HAP-1 (cell line): Measurements from ENCODE around the gene DDAH1.
"Not testable (repeated sequence)": the region's sequence is repeated elsewhere in the genome, so short reads cannot be mapped to it uniquely, and the experiment has no call there.

Source experiments
- DNase-seq, 2 experiments: peaks; one replicate each; pipeline ENCODE4 v3.0.0-alpha.2; 2016 to 2020; ENCODE audit warnings: low spot score in 2 of 2
- H3K27me3 ChIP-seq: fragments of 250-450 bp; sonication (Bioruptor Pico); 2 replicates; pipeline ENCODE4 v1.5.1; 2020; ENCODE audit warnings: low read depth, mild to moderate bottlenecking, moderate library complexity
- H3K36me3 ChIP-seq: fragments of 250-450 bp; sonication (Bioruptor Pico); replicated peaks from 2 replicates; pipeline ENCODE4 v1.5.1; 2020; ENCODE audit warnings: mild to moderate bottlenecking
- H3K4me1 ChIP-seq: fragments of 250-450 bp; sonication (Bioruptor Pico); 2 replicates; pipeline ENCODE4 v1.5.1; 2020; ENCODE audit warnings: mild to moderate bottlenecking
- H3K4me3 ChIP-seq: fragments of 250-450 bp; sonication (Bioruptor Pico); 2 replicates; pipeline ENCODE4 v1.5.1; 2020; ENCODE audit warnings: mild to moderate bottlenecking, moderate library complexity
- H3K9me3 ChIP-seq: fragments of 250-450 bp; sonication (Bioruptor Pico); 2 replicates; pipeline ENCODE4 v1.5.1; 2020; ENCODE audit warnings: mild to moderate bottlenecking, moderate library complexity
- in situ Hi-C: fragments of 300-500 bp; cut with MboI; formaldehyde crosslinking; loops from 3 replicates; pipeline ENCODE4 v1.14.3; 2020; ENCODE audit warnings: low sequenced_read_pairs, inconsistent platforms, mixed read lengths

Gene DDAH1

GRCh38 chr1:85465099-85465785, at the start of gene DDAH1:
TSS of gene DDAH1 (minus strand) at chr1:85465159. CDS start at chr1:85465045, 114 bp downstream.
- Histone ChIP-seq H3K27me3 (no peaks in the 10 kb centered on the region), H3K4me3 (peak within 1 kb of the TSS; percentile 55), H3K36me3 (no peaks in the 10 kb centered on the region), H3K9me3 (no peaks in the 10 kb centered on the region), H3K4me1 (peaks cover 46% of the 10 kb centered on the region)
- in situ Hi-C loops, result no loop called here
- DNase-seq, result peak; percentile 43 to 71

- DNase-seq, result not testable (repeated sequence)
These were observed 49.0 kb upstream of the DDAH1 start for GRCh38 chr1:85513998-85514397.

GRCh38 chr1:85504417-85504816, 39.5 kb upstream of the DDAH1 start:
- in situ Hi-C loops, result no loop called here
- DNase-seq, result no peak
- Histone ChIP-seq H3K36me3 (no peaks in the 10 kb centered on the region), H3K9me3 (no peaks in the 10 kb centered on the region), H3K4me1 (no peaks in the 10 kb centered on the region), H3K27me3 (no peaks in the 10 kb centered on the region), H3K4me3 (no peak overlapping the region)

More at GRCh38 chr1:85513998-85514397, 49.0 kb upstream of the DDAH1 start:
- H3K27me3 ChIP-seq, H3K4me1 ChIP-seq, in situ Hi-C loops, H3K36me3 ChIP-seq, H3K4me3 ChIP-seq, H3K9me3 ChIP-seq: not testable (repeated sequence)

GRCh38 chr1:85502625-85503083, 37.7 kb upstream of the DDAH1 start:
- Histone ChIP-seq H3K27me3 (no peaks in the 10 kb centered on the region), H3K4me1 (no peaks in the 10 kb centered on the region), H3K4me3 (no peak overlapping the region), H3K9me3 (no peaks in the 10 kb centered on the region), H3K36me3 (no peaks in the 10 kb centered on the region)
- in situ Hi-C loops, result no loop called here
- peak; percentile 66 to 76 for DNase-seq

GRCh38 chr1:85502171-85502570, 37.2 kb upstream of the DDAH1 start:
- no peaks in the 10 kb centered on the region for H3K9me3 ChIP-seq
- no peak for DNase-seq
- in situ Hi-C loops, result no loop called here
- no peaks in the 10 kb centered on the region for H3K36me3 ChIP-seq
- H3K4me1 ChIP-seq, result no peaks in the 10 kb centered on the region
- H3K27me3 ChIP-seq, result no peaks in the 10 kb centered on the region
- no peak overlapping the region for H3K4me3 ChIP-seq

DNA sequence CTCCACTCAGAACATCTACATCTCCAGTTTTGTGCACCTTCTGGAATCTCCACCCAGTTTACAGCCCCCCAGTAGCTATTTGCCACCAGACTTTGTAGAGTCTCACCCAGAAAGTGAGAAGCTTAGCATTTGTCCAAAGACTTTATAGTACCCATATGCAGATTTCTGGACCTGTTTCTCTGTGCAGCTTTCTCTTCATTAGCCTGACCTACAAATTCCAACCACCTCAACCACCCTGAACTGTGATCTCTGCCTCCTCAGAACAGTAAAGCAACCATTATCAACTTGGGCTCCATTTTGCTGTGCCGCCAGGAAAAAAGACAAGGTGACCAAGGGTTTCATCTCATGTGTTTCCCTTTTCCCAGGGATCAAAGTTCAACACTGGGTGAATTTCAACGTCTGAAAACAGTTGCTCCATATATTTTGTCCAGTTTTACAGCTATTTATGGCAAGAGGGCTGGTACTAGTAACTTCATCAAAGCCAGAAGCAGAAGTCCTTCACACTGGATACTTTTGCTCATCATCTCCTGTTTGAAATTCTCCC, 36.5 kb upstream of the DDAH1 start:
- no peak for DNase-seq
- no peaks in the 10 kb centered on the region for H3K27me3 ChIP-seq
- in situ Hi-C loops, result no loop called here
- H3K4me3 ChIP-seq, result no peak overlapping the region
- H3K36me3 ChIP-seq, result no peaks in the 10 kb centered on the region
- H3K9me3 ChIP-seq, result no peaks in the 10 kb centered on the region
- H3K4me1 ChIP-seq, result no peaks in the 10 kb centered on the region

DNA sequence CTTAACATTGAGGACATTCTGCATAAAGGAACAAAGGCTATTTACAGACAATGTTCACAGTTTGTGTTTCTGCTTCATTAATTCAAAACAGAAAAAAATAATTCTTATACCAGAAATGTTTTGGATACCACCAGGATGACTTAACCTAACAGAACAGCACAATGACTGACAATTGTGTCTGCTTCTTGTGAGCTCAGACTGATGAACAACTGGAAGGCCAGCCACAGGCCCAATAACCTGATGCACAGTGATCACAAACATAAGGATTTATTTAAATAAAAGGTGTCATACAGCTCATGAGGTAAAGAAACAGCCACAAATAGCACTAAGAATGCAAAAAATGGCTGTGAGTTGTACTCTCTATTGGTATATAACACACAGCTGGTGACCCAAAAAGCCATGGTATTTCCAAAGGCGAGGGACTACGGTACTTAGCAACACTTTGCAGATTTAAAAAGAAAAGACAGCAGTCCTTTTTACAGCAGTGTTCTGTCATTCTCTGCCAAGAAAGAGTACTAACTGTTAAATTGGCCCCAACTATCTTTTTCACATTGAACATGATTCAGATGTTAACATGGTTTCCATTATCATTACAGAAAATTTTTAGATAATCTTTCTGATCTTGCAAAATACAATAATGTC, 32.1 kb upstream of the DDAH1 start:
- no peaks in the 10 kb centered on the region for H3K27me3 ChIP-seq
- DNase-seq, result no peak
- no peak overlapping the region for H3K4me3 ChIP-seq
- no peaks in the 10 kb centered on the region for H3K36me3 ChIP-seq
- no peaks in the 10 kb centered on the region for H3K9me3 ChIP-seq
- H3K4me1 ChIP-seq, result peaks cover 10% of the 10 kb centered on the region
- in situ Hi-C loops, result no loop called here

DNA sequence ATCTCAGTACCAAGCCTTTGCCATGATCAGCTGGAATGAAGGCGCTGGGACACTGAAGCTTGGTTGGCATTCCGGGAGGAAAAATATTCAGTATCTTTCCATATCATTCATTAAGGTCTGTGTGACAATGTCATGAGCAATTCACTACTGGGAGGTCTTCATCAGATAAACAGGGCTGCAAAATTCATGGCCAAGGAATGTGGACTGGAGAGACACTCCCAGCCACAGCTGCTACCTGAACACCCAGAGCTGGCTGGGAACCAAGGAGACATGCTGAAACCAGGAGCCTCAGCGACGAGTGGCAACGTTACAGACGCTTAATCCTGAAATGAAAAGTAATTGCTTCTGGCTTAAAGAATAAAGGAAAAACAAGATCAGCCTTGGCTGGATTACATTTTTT, 30.6 kb upstream of the DDAH1 start:
- no peaks in the 10 kb centered on the region for H3K9me3 ChIP-seq
- H3K36me3 ChIP-seq, result no peaks in the 10 kb centered on the region
- DNase-seq, result peak; percentile 46 to 65
- H3K4me3 ChIP-seq, result no peak overlapping the region
- in situ Hi-C loops, result no loop called here
- H3K27me3 ChIP-seq, result no peaks in the 10 kb centered on the region
- H3K4me1 ChIP-seq, result peaks cover 10% of the 10 kb centered on the region

- peak in 1 of 2 experiments; percentile 34 for DNase-seq
- H3K9me3 ChIP-seq, result no peaks in the 10 kb centered on the region
- H3K4me3 ChIP-seq, result no peak overlapping the region
- H3K36me3 ChIP-seq, result no peaks in the 10 kb centered on the region
- peaks cover 10% of the 10 kb centered on the region for H3K4me1 ChIP-seq
- no peaks in the 10 kb centered on the region for H3K27me3 ChIP-seq
- in situ Hi-C loops, result no loop called here
These were observed 29.9 kb upstream of the DDAH1 start for GRCh38 chr1:85494904-85495266.

- Histone ChIP-seq H3K36me3 (no peaks in the 10 kb centered on the region), H3K27me3 (no peaks in the 10 kb centered on the region), H3K4me1 (peaks cover 10% of the 10 kb centered on the region), H3K4me3 (no peak overlapping the region), H3K9me3 (no peaks in the 10 kb centered on the region)
- in situ Hi-C loops, result no loop called here
- DNase-seq, result no peak
These were observed 29.3 kb upstream of the DDAH1 start for GRCh38 chr1:85494074-85494903.

- H3K27me3 ChIP-seq, result no peaks in the 10 kb centered on the region
- no peak for DNase-seq
- no peaks in the 10 kb centered on the region for H3K36me3 ChIP-seq
- no peak overlapping the region for H3K4me3 ChIP-seq
- no peaks in the 10 kb centered on the region for H3K9me3 ChIP-seq
- in situ Hi-C loops, result no loop called here
- peaks cover 11% of the 10 kb centered on the region for H3K4me1 ChIP-seq
These were observed 25.5 kb upstream of the DDAH1 start for GRCh38 chr1:85490270-85490985.

DNA sequence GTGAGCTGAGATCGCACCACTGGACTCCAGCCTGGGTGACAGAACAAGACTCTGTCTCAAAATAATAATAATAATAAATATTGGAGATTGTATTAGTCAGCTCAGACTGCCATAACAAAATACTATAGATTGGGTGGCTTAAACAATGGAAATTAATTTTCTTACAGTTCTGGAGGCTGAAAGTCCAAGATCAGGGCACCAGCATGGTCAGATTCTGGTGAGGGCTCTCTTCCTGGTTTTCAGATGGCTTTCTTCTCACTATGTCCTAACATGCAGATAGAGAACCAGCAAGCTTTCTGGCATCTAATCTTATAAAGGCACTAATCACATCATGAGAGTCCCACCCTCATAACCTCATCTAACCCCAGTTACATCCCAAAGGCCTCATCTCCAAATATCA, 23.2 kb upstream of the DDAH1 start:
- in situ Hi-C loops, result no loop called here
- no peaks in the 10 kb centered on the region for H3K27me3 ChIP-seq
- H3K36me3 ChIP-seq, result no peaks in the 10 kb centered on the region
- peaks cover 9% of the 10 kb centered on the region for H3K4me1 ChIP-seq
- H3K4me3 ChIP-seq, result no peak overlapping the region
- H3K9me3 ChIP-seq, result no peaks in the 10 kb centered on the region
- no peak for DNase-seq

- Histone ChIP-seq H3K4me1 (peaks cover 9% of the 10 kb centered on the region), H3K27me3 (no peaks in the 10 kb centered on the region), H3K4me3 (no peak overlapping the region), H3K9me3 (no peaks in the 10 kb centered on the region), H3K36me3 (no peaks in the 10 kb centered on the region)
- in situ Hi-C loops, result no loop called here
- peak in 1 of 2 experiments; percentile 55 for DNase-seq
These were observed 20.6 kb upstream of the DDAH1 start for GRCh38 chr1:85485516-85485915.
